Mucosa of descending colon (tissue), 3 donors: ENCODE data around the gene ANAPC4. TPM values are rescaled to one million over a fixed set of nuclear protein-coding genes. Genes with fewer than 3 reads are reported as not detected.
A peak's percentile ranks its signal among the peaks of the same experiment; 100 is the strongest.
"Not testable (repeated sequence)": the region's sequence is repeated elsewhere in the genome, so short reads cannot be mapped to it uniquely, and the experiment has no call there.

Source experiments
- ATAC-seq: fragments of 200-7000 bp; cut with Tn5 transposase; one replicate; pipeline ENCODE4 v1.9.1; 2020; ENCODE audit warnings: mild to moderate bottlenecking, moderate library complexity
- DNase-seq, 3 donors: peaks; one replicate each; pipeline ENCODE4 v3.0.0-alpha.2; 2020
- H3K36me3 ChIP-seq: fragments of 200-600 bp; one replicate; pipeline ENCODE4 v1.8.0; 2021; ENCODE audit warnings: low read depth, mild to moderate bottlenecking
- H3K4me1 ChIP-seq: fragments of 200-600 bp; one replicate; pipeline ENCODE4 v1.8.0; 2021; ENCODE audit warnings: low read depth, mild to moderate bottlenecking
- H3K4me3 ChIP-seq: fragments of 200-600 bp; one replicate; pipeline ENCODE4 v1.8.0; 2021; ENCODE audit warnings: mild to moderate bottlenecking
- H3K9me3 ChIP-seq: fragments of 200-600 bp; one replicate; pipeline ENCODE4 v1.8.0; 2021; ENCODE audit warnings: mild to moderate bottlenecking
- intact Hi-C, 2 donors: fragments of 100-400 bp; cut with DNase I in 1 of 2; cut with micrococcal nuclease in 1 of 2; formaldehyde crosslinking; loops; one replicate each; pipeline versions ENCODE4 v1.11.0 to v1.11.1; 2022; cut with DNase I, micrococcal nuclease
- total RNA-seq, 3 donors: library from RNA; stranded (reverse); fragmentation: NEBNext Ultra II Directional in 2 of 3; extraction: Animal tissue kit (Norgen Biotek cat#: 25700) in 2 of 3; gene quantifications; one replicate each; pipeline versions ENCODE4 v1.2.1 to v1.2.4, GENCODE V29; 2021 to 2023
- TF ChIP-seq, protein P1 (sequence below): fragments of 200-600 bp; IDR thresholded peaks from one replicate; pipeline ENCODE4 v1.8.0; 2022; ENCODE audit warnings: antibody characterized with exemption, mild to moderate bottlenecking
- donor health status: DM: no; HTN: no; CAD: no; lungs with moderate emphysema.
- donor health status: DM: no; HTN: no; CAD: no.
- donor health status: DM: no; HTN: yes; CAD: no.

The ANAPC4 gene
- total RNA-seq, 3 donors from 2014 or later, result 29.6 to 32.9 (median 32.4) TPM

DNA sequence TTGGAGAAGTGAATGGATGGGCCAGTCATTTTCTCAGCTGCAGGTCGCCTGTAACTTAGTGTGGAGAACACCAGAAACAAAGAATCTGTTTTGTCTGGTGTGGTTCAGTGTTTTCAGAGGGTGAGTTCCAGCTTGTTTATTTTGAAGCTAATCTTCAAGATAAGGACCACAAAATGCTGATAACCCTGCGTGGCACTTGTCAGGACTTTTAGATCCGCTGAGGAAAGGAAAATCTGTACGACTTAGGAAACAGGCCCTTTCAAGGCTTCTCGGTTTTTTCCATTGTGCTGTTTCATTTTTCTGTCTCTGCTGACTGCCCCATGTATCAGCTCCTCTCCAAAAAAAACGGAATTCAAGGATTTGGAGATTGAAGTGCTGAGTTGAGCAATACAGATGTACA lies 8.7 kb upstream of the ANAPC4 start:
- DNase-seq, result no peak
- H3K9me3 ChIP-seq, result no peaks in the 10 kb centered on the region
- intact Hi-C loops, result no loop called here

DNA sequence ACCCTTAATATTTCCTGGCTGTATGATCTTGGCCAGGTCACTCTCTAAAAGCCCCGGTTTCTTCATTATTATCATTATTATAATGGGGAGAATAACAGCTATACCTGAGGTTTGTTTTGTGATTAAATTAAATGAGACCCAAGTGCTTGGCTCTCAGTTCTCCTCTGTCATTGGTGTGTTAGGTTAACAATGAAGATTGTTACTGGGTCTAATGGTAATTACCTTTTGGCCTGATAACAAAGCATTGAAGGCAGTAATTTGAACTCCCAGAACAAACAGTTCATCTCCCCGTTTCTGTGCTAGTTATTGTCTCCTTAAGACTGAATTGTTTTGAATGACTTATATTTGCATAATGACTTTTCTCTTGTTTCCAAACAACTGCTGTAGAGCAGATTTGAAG lies 6.8 kb upstream of the ANAPC4 start:
- TF ChIP-seq, protein P1, sequence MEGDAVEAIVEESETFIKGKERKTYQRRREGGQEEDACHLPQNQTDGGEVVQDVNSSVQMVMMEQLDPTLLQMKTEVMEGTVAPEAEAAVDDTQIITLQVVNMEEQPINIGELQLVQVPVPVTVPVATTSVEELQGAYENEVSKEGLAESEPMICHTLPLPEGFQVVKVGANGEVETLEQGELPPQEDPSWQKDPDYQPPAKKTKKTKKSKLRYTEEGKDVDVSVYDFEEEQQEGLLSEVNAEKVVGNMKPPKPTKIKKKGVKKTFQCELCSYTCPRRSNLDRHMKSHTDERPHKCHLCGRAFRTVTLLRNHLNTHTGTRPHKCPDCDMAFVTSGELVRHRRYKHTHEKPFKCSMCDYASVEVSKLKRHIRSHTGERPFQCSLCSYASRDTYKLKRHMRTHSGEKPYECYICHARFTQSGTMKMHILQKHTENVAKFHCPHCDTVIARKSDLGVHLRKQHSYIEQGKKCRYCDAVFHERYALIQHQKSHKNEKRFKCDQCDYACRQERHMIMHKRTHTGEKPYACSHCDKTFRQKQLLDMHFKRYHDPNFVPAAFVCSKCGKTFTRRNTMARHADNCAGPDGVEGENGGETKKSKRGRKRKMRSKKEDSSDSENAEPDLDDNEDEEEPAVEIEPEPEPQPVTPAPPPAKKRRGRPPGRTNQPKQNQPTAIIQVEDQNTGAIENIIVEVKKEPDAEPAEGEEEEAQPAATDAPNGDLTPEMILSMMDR, result no peak
- intact Hi-C loops, result no loop called here

More for the DNA sequence above, 8.7 kb upstream of the ANAPC4 start:
- Histone ChIP-seq H3K36me3 (no peaks in the 10 kb centered on the region), H3K4me1 (no peaks in the 10 kb centered on the region), H3K4me3 (no peak overlapping the region)
- ATAC-seq, result no peak
- TF ChIP-seq, protein P1, result no peak

DNA sequence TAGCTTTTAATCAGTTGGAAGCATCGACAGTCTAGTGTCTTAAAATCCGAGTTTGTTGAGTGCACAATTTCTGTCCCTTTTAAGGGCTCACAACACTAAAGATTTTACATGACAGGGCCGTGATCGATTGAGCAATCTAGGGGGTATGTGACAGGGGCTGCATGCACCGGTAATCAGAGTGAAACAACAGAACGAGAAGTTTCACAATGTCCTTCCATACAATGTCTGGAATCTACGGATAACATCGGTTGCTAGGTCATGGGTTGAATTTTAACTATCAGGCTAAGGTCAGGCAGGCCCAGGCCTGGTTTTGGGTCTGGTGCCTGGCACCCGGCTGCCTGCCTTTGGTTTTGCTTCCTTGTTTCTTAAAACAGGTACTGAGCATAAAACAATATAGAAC lies 4.5 kb upstream of the ANAPC4 start:
- H3K9me3 ChIP-seq, ATAC-seq, H3K36me3 ChIP-seq, DNase-seq, intact Hi-C loops, H3K4me3 ChIP-seq, H3K4me1 ChIP-seq: not testable (repeated sequence)

More for the DNA sequence above, 6.8 kb upstream of the ANAPC4 start:
- Histone ChIP-seq H3K9me3 (no peaks in the 10 kb centered on the region), H3K4me1 (no peaks in the 10 kb centered on the region), H3K36me3 (no peaks in the 10 kb centered on the region), H3K4me3 (no peak overlapping the region)
- ATAC-seq (no peak), DNase-seq (no peak)

DNA sequence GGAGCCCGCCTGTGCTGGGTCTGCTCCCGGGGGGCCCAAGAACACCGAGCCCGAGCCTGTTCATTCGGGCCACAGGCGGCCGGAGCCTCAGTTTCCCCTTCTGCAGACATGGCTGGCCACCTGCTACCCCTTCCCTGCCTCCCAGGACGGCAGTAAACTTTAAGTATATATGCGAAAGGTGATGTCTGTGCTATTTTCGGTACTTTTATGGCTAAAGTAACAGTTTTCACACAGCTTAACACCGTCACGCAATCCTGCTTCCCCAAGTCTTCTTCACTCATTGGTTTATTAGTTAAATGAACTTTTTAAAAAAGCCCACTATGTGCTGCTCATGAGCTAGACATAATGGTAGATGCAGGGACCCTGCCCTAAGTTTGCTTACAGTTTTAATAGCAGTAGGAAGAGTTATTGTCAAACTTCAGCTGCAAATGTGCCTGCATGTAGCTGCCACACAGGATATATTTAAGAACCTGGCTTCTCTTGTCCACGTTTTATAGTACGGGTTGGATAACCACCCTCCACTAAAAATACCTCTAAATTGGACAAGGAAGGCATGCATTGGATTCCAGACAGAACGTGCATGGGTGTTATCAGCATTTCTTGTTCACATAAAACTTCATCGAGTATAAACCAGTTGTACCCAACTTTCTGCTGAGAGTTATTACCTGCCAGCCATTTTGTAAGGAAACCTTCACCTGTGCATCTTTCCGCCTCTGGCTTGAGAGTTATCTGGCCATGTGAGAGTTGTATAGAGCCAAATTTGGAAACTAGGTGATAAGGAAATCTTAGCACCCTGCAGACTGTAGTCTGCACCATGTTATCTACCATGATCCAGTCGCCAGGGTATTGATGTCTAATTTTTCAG lies 741 bp downstream of the ANAPC4 start:
- Histone ChIP-seq H3K4me1 (no peaks in the 10 kb centered on the region), H3K9me3 (no peaks in the 10 kb centered on the region), H3K36me3 (no peaks in the 10 kb centered on the region), H3K4me3 (peak overlapping the region; percentile 81)
- no peak for DNase-seq
- intact Hi-C loops, result no loop called here
- TF ChIP-seq, protein P1, result no peak
- peak; percentile 5 for ATAC-seq

DNA sequence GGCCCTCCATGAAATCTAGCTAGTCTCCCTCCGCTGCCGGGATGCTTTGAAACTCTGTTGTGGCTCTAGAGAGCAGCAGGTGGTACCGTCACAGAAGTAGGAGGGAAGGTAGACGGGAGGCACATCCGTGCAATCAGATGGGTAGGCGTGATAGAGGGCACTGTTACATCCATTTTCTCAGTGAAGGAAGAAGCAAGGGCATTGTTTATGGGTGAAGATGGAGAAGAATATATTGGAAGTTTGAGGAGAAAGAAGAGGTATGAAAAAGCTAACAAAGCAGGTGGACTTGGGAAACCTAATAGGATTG lies 1.3 kb downstream of the ANAPC4 start:
- intact Hi-C loops, result no loop called here

DNA sequence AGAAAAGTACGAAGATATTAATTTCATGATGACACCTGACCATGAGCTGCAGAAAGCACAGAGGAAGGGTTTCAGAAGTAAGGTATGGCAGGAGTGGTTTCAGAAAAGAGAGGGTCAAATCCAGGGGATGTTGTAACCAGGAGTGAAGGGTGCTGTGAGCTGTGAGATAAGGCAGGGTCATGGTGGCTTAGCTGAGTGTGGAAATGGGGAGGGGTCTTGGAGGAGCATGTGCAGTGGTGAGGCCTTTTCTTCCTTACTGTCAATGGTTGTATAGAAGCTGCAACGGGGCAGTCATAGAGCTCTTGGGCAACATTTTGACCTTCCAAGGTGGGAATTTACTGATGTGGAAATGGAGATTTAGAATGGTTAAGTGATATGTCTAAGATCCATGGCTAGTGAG lies 2.5 kb downstream of the ANAPC4 start:
- intact Hi-C loops, result no loop called here

More for the DNA sequence above, 1.3 kb downstream of the ANAPC4 start:
- DNase-seq, result no peak
- no peaks in the 10 kb centered on the region for H3K9me3 ChIP-seq
- H3K4me1 ChIP-seq, result no peaks in the 10 kb centered on the region
- no peaks in the 10 kb centered on the region for H3K36me3 ChIP-seq
- TF ChIP-seq, protein P1, result no peak
- ATAC-seq, result no peak
- no peak overlapping the region for H3K4me3 ChIP-seq

More for the DNA sequence above, 2.5 kb downstream of the ANAPC4 start:
- no peak for ATAC-seq
- H3K4me3 ChIP-seq, result no peak overlapping the region
- DNase-seq, result no peak
- no peaks in the 10 kb centered on the region for H3K4me1 ChIP-seq
- no peaks in the 10 kb centered on the region for H3K9me3 ChIP-seq
- TF ChIP-seq, protein P1, result no peak
- H3K36me3 ChIP-seq, result no peaks in the 10 kb centered on the region
